Inflammatory macrophage treated with lipopolysaccharide for 4 hours (primary cell): ENCODE measurements around the gene MT1B.
A peak's percentile ranks its signal among the peaks of the same experiment; 100 is the strongest.
"Not testable (repeated sequence)": the region's sequence is repeated elsewhere in the genome, so short reads cannot be mapped to it uniquely, and the experiment has no call there.

Experiments used
- DNase-seq: peaks from one replicate; pipeline ENCODE4 v3.0.0-alpha.2; 2020

The MT1B gene

GRCh38 chr16:56669840-56670619 lies 18.3 kb downstream of the MT1B start:
- DNase-seq = peak; percentile 56

GRCh38 chr16:56670620-56670934 lies 18.9 kb downstream of the MT1B start:
- DNase-seq = no peak

GRCh38 chr16:56671691-56672090 lies 20.0 kb downstream of the MT1B start:
- DNase-seq = peak; percentile 63

GRCh38 chr16:56672171-56672570 lies 20.5 kb downstream of the MT1B start:
- DNase-seq = not testable (repeated sequence)

- DNase-seq = no peak
Observed at GRCh38 chr16:56672761-56673536, 21.3 kb downstream of the MT1B start.

GRCh38 chr16:56673921-56674320 lies 22.2 kb downstream of the MT1B start:
- peak; percentile 55 for DNase-seq

GRCh38 chr16:56674570-56674969 lies 22.9 kb downstream of the MT1B start:
- not testable (repeated sequence) for DNase-seq

GRCh38 chr16:56675685-56676210 lies 24.1 kb downstream of the MT1B start:
- DNase-seq = no peak

- no peak for DNase-seq
Observed at GRCh38 chr16:56677474-56677873, 25.8 kb downstream of the MT1B start.

- no peak for DNase-seq
Observed at GRCh38 chr16:56679078-56679730, 27.5 kb downstream of the MT1B start.

- peak; percentile 47 for DNase-seq
Observed at GRCh38 chr16:56679818-56680217, 28.1 kb downstream of the MT1B start.

GRCh38 chr16:56681939-56682702 lies 30.4 kb downstream of the MT1B start, which contains the start of gene MT1X:
TSS of gene MT1X (plus strand) at chr16:56682470. CDS start at chr16:56682541, 71 bp downstream.
- DNase-seq = peak; percentile 90

GRCh38 chr16:56682703-56683397 lies 31.2 kb downstream of the MT1B start:
- DNase-seq = no peak

- DNase-seq = no peak
Observed at GRCh38 chr16:56683424-56684172, 31.9 kb downstream of the MT1B start.

GRCh38 chr16:56684256-56684925 lies 32.7 kb downstream of the MT1B start:
- DNase-seq = no peak

- DNase-seq = no peak
Observed at GRCh38 chr16:56684926-56685590, 33.4 kb downstream of the MT1B start.

GRCh38 chr16:56686758-56687157 lies 35.1 kb downstream of the MT1B start:
- DNase-seq = no peak

GRCh38 chr16:56688762-56689161 lies 37.1 kb downstream of the MT1B start:
- DNase-seq = no peak

GRCh38 chr16:56689171-56689570 lies 37.5 kb downstream of the MT1B start:
- DNase-seq = no peak
